Astrocyte (in vitro differentiated cells and primary cell): Measurements from ENCODE around the gene API5.

ENCODE experiments used
- CTCF ChIP-seq: IDR thresholded peaks from 2 replicates; pipeline ENCODE4 v1.5.1; 2011; ENCODE audit warnings: low read depth, mild to moderate bottlenecking, inconsistent platforms, low read length, moderate library complexity; ENCODE audit not compliant: insufficient read depth
- EZH2 ChIP-seq: IDR thresholded peaks from 2 replicates; pipeline ENCODE4 v1.6.1; 2012; ENCODE audit warnings: mild to moderate bottlenecking, low read length, inconsistent platforms; ENCODE audit not compliant: insufficient read depth

- no peak for TF ChIP-seq CTCF
- no peak for TF ChIP-seq EZH2
These were observed 13.4 kb upstream of the API5 start for GRCh38 chr11:43298397-43298796.
